ENCODE results near the gene GRIP2. TPM values are rescaled to one million over a fixed set of nuclear protein-coding genes. Genes with fewer than 3 reads are reported as not detected.
A peak's percentile ranks its signal among the peaks of the same experiment; 100 is the strongest.

Gene GRIP2
- total RNA-seq, 3 donors from 2014 or later, result 0.70 to 2.2 (median 1.6) TPM

DNA sequence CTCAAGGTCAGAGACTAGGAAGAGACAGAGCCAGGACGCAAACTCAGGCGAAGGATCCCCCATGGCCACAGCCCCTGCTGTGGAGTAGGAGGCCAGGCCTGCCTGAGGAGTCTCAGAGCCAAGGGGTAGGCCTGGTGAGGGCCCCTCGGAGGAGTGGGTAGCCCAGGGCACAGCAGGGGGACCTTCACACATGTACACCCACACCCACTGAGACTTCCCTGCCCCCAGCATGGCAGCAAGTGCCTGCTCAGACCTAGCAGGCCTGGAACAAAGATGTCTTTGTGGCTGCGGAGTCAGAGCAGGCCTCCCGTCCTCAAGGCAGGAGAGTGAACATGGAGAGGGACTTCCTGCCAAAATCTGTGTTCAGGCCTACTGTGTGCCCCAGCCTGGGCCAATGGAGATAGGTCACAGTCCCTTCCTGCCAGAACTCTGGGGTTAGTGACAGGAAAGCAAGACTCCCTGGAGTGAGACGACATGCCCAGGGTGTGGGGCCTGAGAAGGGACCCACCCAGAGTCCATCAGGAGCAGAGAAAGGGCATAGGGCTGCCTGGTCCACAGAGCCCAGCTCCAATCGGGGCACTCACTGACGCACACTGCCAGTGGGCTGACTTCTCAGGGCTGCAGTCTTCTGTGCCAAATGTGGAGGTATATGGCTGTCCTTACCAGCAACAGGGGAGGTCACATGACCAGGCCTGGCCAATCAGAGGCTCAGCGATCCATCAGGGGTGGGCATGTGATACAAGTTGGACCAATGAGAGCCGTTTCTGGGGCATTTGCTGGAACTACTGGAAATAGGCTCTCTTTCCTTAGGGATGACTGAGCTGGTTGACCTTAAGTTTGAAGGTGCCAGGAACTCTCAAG, 2.3 kb downstream of the GRIP2 start:
- intact Hi-C loops (cut with DNase I, micrococcal nuclease), result no loop called here
- TF ChIP-seq, protein P1, sequence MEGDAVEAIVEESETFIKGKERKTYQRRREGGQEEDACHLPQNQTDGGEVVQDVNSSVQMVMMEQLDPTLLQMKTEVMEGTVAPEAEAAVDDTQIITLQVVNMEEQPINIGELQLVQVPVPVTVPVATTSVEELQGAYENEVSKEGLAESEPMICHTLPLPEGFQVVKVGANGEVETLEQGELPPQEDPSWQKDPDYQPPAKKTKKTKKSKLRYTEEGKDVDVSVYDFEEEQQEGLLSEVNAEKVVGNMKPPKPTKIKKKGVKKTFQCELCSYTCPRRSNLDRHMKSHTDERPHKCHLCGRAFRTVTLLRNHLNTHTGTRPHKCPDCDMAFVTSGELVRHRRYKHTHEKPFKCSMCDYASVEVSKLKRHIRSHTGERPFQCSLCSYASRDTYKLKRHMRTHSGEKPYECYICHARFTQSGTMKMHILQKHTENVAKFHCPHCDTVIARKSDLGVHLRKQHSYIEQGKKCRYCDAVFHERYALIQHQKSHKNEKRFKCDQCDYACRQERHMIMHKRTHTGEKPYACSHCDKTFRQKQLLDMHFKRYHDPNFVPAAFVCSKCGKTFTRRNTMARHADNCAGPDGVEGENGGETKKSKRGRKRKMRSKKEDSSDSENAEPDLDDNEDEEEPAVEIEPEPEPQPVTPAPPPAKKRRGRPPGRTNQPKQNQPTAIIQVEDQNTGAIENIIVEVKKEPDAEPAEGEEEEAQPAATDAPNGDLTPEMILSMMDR (IDR thresholded peaks at IDR 0.05), result no peak
- no peak for ATAC-seq
- H3K4me3 ChIP-seq, result no peak overlapping the region
- peaks cover 4% of the 10 kb centered on the region for H3K4me1 ChIP-seq (ENCODE audit: low read depth)
- no peaks in the 10 kb centered on the region for H3K9me3 ChIP-seq
- DNase-seq, result peak in 1 of 3 donors; percentile 32
- no peaks in the 10 kb centered on the region for H3K36me3 ChIP-seq (ENCODE audit: low read depth)

DNA sequence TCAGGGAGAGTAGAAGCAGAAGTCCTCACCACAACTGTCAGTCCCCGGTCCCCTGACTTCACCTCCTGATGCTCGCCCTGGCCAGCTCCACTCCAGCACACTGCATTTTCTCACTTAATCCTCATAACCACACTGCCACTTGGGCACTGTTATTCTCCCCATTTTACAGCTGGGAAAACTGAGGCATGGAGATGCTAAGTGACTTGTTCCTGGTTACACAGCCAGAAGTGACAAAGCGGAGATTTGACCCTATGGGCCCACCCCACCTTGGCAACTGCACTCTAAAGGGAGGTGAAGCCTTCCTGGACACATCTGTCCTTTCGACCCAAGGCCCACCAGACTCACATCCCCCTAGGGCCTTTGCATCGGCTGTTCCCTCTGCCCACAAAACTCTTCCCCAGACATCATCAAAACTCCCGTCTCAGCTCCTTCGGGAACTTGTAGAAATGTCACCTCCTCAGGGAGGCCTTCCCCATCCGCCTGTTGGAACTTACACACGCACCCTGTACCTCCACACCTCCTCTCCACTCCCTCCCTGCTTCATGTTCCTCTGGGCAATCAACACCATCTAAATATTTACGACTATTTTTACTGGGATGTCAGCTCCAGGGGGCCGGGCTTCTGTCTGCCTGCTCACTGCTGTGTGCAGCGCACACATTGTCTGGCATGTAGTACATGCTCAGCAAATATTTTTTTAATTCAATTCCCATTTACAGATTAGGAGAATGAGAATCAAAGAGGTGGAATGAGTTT, 3.1 kb downstream of the GRIP2 start:
- H3K4me3 ChIP-seq, result no peak overlapping the region
- no peaks in the 10 kb centered on the region for H3K36me3 ChIP-seq (ENCODE audit: low read depth)
- H3K9me3 ChIP-seq, result no peaks in the 10 kb centered on the region
- peaks cover 5% of the 10 kb centered on the region for H3K4me1 ChIP-seq (ENCODE audit: low read depth)
- DNase-seq, result peak in 2 of 3 donors; percentile 6 to 10
- intact Hi-C loops (cut with DNase I, micrococcal nuclease), result no loop called here
- TF ChIP-seq, protein P1 (IDR thresholded peaks at IDR 0.05), result no peak
- ATAC-seq, result no peak

DNA sequence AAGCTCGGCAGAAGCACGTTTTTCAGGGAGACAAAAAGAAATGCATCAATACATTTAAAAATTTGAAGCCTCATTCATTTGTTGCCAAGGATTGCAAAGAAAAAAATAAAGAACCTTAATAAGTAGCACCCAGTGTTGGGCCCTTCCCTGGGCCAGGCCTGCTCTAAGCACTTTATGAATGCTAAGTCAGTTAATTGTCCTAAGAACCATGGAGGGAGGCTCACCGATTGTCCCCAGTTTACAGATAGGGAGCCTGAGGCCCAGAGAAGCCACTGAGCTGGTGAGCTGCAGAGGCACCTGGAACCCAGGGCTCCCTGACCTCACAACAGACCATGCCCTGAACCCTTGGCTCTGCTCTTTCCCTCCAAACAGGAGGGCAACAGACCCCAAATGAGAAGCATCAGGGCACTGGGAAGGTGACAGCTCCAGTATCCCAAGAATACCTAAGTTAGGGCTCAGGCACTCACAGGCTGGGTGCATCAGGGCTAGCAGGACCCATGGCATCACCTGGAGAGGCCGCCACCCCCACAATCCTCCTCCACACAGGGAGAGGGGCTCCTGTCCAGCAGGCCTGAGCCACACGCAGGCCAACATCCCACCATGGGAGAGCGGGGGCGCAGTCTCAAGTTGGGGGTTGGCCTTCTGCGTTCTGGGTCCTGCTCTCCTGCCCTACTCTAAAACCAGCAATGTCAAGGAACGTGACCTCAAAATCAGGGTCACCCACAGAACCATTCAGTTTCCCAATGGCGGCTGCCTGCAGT, 3.9 kb downstream of the GRIP2 start:
- H3K4me1 ChIP-seq (ENCODE audit: low read depth), result peaks cover 5% of the 10 kb centered on the region
- TF ChIP-seq, protein P1 (IDR thresholded peaks at IDR 0.05), result no peak

DNA sequence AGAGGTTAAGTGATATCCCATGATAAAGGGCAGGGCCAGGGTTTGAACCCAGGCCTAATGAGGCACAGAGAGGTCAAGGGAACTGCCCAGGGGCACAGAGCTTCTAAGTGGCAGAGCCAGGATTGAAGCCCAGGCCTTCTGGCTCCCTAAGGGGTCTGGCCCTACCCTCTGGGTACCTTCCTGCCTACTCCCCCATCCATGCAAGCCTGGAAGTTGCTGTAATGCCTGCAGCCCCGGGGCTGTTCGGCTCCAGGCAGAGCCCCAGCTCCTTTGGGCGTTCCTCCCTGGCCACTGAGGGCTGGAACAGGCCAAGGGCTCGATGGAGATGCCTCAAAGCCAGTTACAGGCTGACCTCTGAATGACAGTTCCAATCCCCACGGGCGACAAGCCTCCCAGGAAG, 4.5 kb downstream of the GRIP2 start:
- ATAC-seq, result no peak
- intact Hi-C loops (cut with DNase I, micrococcal nuclease), result no loop called here
- TF ChIP-seq, protein P1 (IDR thresholded peaks at IDR 0.05), result no peak
- peak in 2 of 3 donors; percentile 5 to 14 for DNase-seq
- H3K36me3 ChIP-seq (ENCODE audit: low read depth), result no peaks in the 10 kb centered on the region
- no peaks in the 10 kb centered on the region for H3K9me3 ChIP-seq
- H3K4me3 ChIP-seq, result no peak overlapping the region
- H3K4me1 ChIP-seq (ENCODE audit: low read depth), result peaks cover 5% of the 10 kb centered on the region

More for the DNA sequence above, 3.9 kb downstream of the GRIP2 start:
- intact Hi-C loops (cut with DNase I, micrococcal nuclease), result no loop called here
- no peak for ATAC-seq
- Histone ChIP-seq H3K9me3 (no peaks in the 10 kb centered on the region), H3K36me3 (ENCODE audit: low read depth) (no peaks in the 10 kb centered on the region), H3K4me3 (no peak overlapping the region)
- peak in 2 of 3 donors; percentile 6 to 13 for DNase-seq

DNA sequence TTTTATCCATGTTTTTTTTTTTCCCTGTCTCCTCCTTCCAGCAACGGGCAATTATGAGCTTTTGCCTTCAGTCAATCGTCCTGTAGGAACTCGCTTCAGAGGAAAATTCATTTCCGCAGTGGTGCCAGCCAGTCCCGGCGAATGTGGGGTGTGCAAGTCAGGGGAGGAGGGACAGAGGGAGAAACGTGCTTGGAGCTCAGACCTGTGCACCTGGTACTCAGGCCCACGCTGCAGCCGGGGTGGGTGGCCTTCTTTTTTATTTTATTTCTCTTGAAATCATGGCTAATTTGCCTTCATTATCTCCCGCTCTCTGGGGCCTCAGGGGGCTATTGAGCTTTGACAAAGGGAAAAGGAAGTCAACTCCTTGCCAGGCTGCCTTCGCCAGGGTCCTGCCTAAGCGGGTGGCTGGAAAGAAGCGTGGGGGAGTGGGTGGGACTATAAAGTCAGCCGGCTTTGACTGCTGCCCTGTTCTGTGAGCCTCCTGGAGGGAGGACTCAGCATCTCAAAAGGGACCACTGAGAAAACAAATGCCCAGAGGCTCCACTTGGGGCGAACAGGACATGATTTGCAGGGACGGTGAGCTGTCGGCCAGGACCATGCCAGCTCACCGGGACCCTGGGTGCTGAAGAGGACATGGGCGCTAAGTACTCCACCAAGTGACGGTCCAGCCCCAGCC, 5.5 kb downstream of the GRIP2 start:
- Histone ChIP-seq H3K4me3 (no peak overlapping the region), H3K4me1 (ENCODE audit: low read depth) (peaks cover 5% of the 10 kb centered on the region), H3K9me3 (no peaks in the 10 kb centered on the region), H3K36me3 (ENCODE audit: low read depth) (no peaks in the 10 kb centered on the region)
- intact Hi-C loops (cut with DNase I, micrococcal nuclease), result no loop called here
- ATAC-seq (no peak), DNase-seq (peak in 1 of 3 donors; percentile 8)
- TF ChIP-seq, protein P1 (IDR thresholded peaks at IDR 0.05), result no peak

Measured in mucosa of descending colon (tissue), 3 donors.